ENCODE results near the gene CELF2. TPM values are rescaled to one million over a fixed set of nuclear protein-coding genes. Genes with fewer than 3 reads are reported as not detected.

CELF2 gene
- total and polyA plus RNA-seq, 2 of the 4 experiments (the other 2 are of a cell fraction), result 3.5 to 6.6 TPM

GRCh38 chr10:11177926-11178471, 160.3 kb downstream of the CELF2 start:
- ChIA-PET POLR2A (ENCODE audit: unreplicated experiment) (no interaction called here), CTCF (no interaction called here)
- dilution Hi-C loops (cut with HindIII; ENCODE audit: low sequenced_read_pairs, unreplicated experiment), result no loop called here
- Histone ChIP-seq H2AFZ (replicated peaks; ENCODE audit: low read length, poor library complexity) (no peak overlapping the region), H3K79me1 (ENCODE audit: low read depth in 1 of 2, low read length in 2 of 2) (no peaks in the 10 kb centered on the region), H3K9ac (ENCODE audit: low read depth, low read length) (no peak overlapping the region), H2BK5ac (ENCODE audit: low read depth, low read length, poor library complexity, severe bottlenecking) (no peak overlapping the region), H3K27me3 (ENCODE audit: control insufficient read depth, insufficient read depth, low read length) (no peaks in the 10 kb centered on the region), H3K9me3 (ENCODE audit: control insufficient read depth, insufficient read depth, low read length) (peaks cover 2% of the 10 kb centered on the region; the same call in 1 of the 2 replicates), H3K27ac (ENCODE audit: insufficient read depth, low read length) (no peak overlapping the region), H3K18ac (ENCODE audit: low read depth, low read length) (no peak overlapping the region), H2AK5ac (ENCODE audit: low read depth, low read length) (no peak overlapping the region), H3K56ac (ENCODE audit: extremely low read depth, insufficient read depth, low read length) (no peak overlapping the region), H3K4me3 (ENCODE audit: insufficient read depth, low read depth, low read length) (no peak overlapping the region), H3K4ac (ENCODE audit: low read depth, low read length) (no peak overlapping the region), H3K14ac (replicated peaks; ENCODE audit: low read depth, low read length) (no peak overlapping the region), H3K4me1 (ENCODE audit: control insufficient read depth, insufficient read depth, low read length) (no peaks in the 10 kb centered on the region), H3K36me3 (ENCODE audit: control insufficient read depth, insufficient read depth, low read length) (no peaks in the 10 kb centered on the region), H4K20me1 (ENCODE audit: insufficient read depth, low read length) (no peaks in the 10 kb centered on the region), H2BK20ac (ENCODE audit: low read depth, low read length) (peak overlapping the region; percentile 36; the same call in 1 of the 2 replicates), H3K4me2 (ENCODE audit: low read depth, low read length) (no peak overlapping the region), H4K5ac (ENCODE audit: low read depth, low read length) (no peak overlapping the region), H4K8ac (ENCODE audit: low read depth in 2 of 2, low read length in 2 of 2) (no peak overlapping the region), H3K9me1 (ENCODE audit: insufficient read depth, low read length) (no peaks in the 10 kb centered on the region), H4K91ac (ENCODE audit: insufficient read depth, low read depth, low read length) (no peak overlapping the region), H3K23ac (ENCODE audit: low read depth, low read length) (no peak overlapping the region), H2AK9ac (replicated peaks; ENCODE audit: low read depth, low read length, poor library complexity) (no peak overlapping the region), H2BK15ac (ENCODE audit: low read depth, low read length) (no peak overlapping the region), H2BK120ac (ENCODE audit: low read depth, low read length) (no peak overlapping the region)
- ATAC-seq (ENCODE audit: low read depth) (no peak), DNase-seq (no peak)
- TF ChIP-seq NFE2L2 (IDR thresholded peaks at IDR 0.05; ENCODE audit: low read depth, low read length), result no peak
- no peak for TF ChIP-seq RFX5 (IDR thresholded peaks at IDR 0.05; ENCODE audit: low read depth, low read length)
- TF ChIP-seq SMC3 (IDR thresholded peaks at IDR 0.05; ENCODE audit: low read depth, low read length), result no peak
- TF ChIP-seq CTCF (conservative IDR thresholded peaks at IDR 0.05; ENCODE audit: low read depth, low read length), result no peak
- TF ChIP-seq MXI1 (IDR thresholded peaks at IDR 0.05; ENCODE audit: borderline replicate concordance, low read depth, low read length), result no peak
- TF ChIP-seq FOS (IDR thresholded peaks at IDR 0.05; ENCODE audit: low read depth, low read length), result no peak
- no peak for TF ChIP-seq USF2 (IDR thresholded peaks at IDR 0.05; ENCODE audit: low read depth, low read length)
- no peak for TF ChIP-seq CHD1 (IDR thresholded peaks at IDR 0.05; ENCODE audit: low read depth, low read length)
- no peak for TF ChIP-seq MAZ (IDR thresholded peaks at IDR 0.05; ENCODE audit: borderline replicate concordance, low read depth, low read length)
- no peak for TF ChIP-seq BHLHE40 (IDR thresholded peaks at IDR 0.05; ENCODE audit: low read depth, low read length)
- TF ChIP-seq RAD21 (IDR thresholded peaks at IDR 0.05; ENCODE audit: low read length), result no peak
- in situ Hi-C loops (cut with MboI; ENCODE audit: low sequenced_read_pairs), result no loop called here
- intact Hi-C loops (cut with micrococcal nuclease), result no loop called here
- BruUV-seq (replicated peaks), result no TSS peak
- 95% methylated on average over 11 of the region's 18 CpGs; no CpG with 5 or more reads in 1 of the 2 experiments for WGBS, 2 experiments (ENCODE audit: extremely low coverage in 2 of 2, insufficient read length in 1 of 2)
